H9 (cell line): ENCODE results near the gene DIAPH3. TPM values are rescaled to one million over a fixed set of nuclear protein-coding genes. Genes with fewer than 3 reads are reported as not detected.

Source experiments
- DNase-seq: peaks from one replicate; pipeline ENCODE4 v3.0.0-alpha.2; 2017
- H2AFZ ChIP-seq: one replicate; pipeline ENCODE4 v1.6.1; 2013; ENCODE audit warnings: mild to moderate bottlenecking, low read length, control low read depth, moderate library complexity
- H2AK5ac ChIP-seq: 2 replicates; pipeline ENCODE4 v1.6.1; 2013; ENCODE audit warnings: low read length, control low read depth, mixed read lengths; ENCODE audit not compliant: insufficient read length
- H2BK120ac ChIP-seq: one replicate; pipeline ENCODE4 v1.6.1; 2013; ENCODE audit warnings: low read depth, mild to moderate bottlenecking, low read length, control low read depth, inconsistent platforms; ENCODE audit not compliant: poor library complexity, severe bottlenecking
- H2BK12ac ChIP-seq: 2 replicates; pipeline ENCODE4 v1.6.1; 2013; ENCODE audit warnings: low read length, control low read depth, mixed read lengths, low read depth; ENCODE audit not compliant: insufficient read length
- H2BK15ac ChIP-seq: 2 replicates; pipeline ENCODE4 v1.6.1; 2013; ENCODE audit warnings: low read depth, low read length, control low read depth
- H2BK20ac ChIP-seq: one replicate; pipeline ENCODE4 v1.6.1; 2013; ENCODE audit warnings: low read depth, mild to moderate bottlenecking, low read length, control low read depth, inconsistent platforms; ENCODE audit not compliant: poor library complexity, severe bottlenecking
- H2BK5ac ChIP-seq: 2 replicates; pipeline ENCODE4 v1.6.1; 2013; ENCODE audit warnings: low read length, control low read depth, mixed read lengths; ENCODE audit not compliant: insufficient read length
- H3K14ac ChIP-seq: 2 replicates; pipeline ENCODE4 v1.6.1; 2013; ENCODE audit warnings: low read length, control low read depth; ENCODE audit not compliant: insufficient read depth
- H3K18ac ChIP-seq: 2 replicates; pipeline ENCODE4 v1.6.1; 2013; ENCODE audit warnings: low read depth, mild to moderate bottlenecking, mixed read lengths, low read length, control low read depth; ENCODE audit not compliant: insufficient read length
- H3K23ac ChIP-seq: 2 replicates; pipeline ENCODE4 v1.6.1; 2013; ENCODE audit warnings: low read length, control low read depth, mixed read lengths, low read depth; ENCODE audit not compliant: insufficient read length
- H3K23me2 ChIP-seq: 2 replicates; pipeline ENCODE4 v1.6.1; 2013; ENCODE audit warnings: low read depth, mild to moderate bottlenecking, mixed read lengths, low read length, control low read depth; ENCODE audit not compliant: insufficient read length, poor library complexity, severe bottlenecking
- H3K27ac ChIP-seq: 2 replicates; pipeline ENCODE4 v1.5.1; 2013; ENCODE audit warnings: low read length, control low read depth, mixed read lengths, low read depth; ENCODE audit not compliant: insufficient read length
- H3K27me3 ChIP-seq: 2 replicates; pipeline ENCODE4 v1.6.1; 2013; ENCODE audit warnings: low read length, control low read depth, inconsistent platforms; ENCODE audit not compliant: insufficient read depth
- H3K4ac ChIP-seq: 2 replicates; pipeline ENCODE4 v1.6.1; 2013; ENCODE audit warnings: low read depth, mild to moderate bottlenecking, control low read depth, inconsistent platforms, low read length, moderate library complexity
- H3K4me1 ChIP-seq: 2 replicates; pipeline ENCODE4 v1.6.1; 2013; ENCODE audit warnings: low read length, control low read depth, inconsistent platforms; ENCODE audit not compliant: insufficient read depth
- H3K4me2 ChIP-seq: 2 replicates; pipeline ENCODE4 v1.6.1; 2013; ENCODE audit warnings: low read length, control low read depth, mixed read lengths; ENCODE audit not compliant: insufficient read length, insufficient read depth
- H3K56ac ChIP-seq: 2 replicates; pipeline ENCODE4 v1.6.1; 2013; ENCODE audit warnings: low read depth, mild to moderate bottlenecking, mixed read lengths, low read length, control low read depth; ENCODE audit not compliant: insufficient read length
- H3K79me1 ChIP-seq: 2 replicates; pipeline ENCODE4 v1.6.1; 2013; ENCODE audit warnings: low read depth, mild to moderate bottlenecking, moderate library complexity, low read length, control low read depth, inconsistent platforms; ENCODE audit not compliant: insufficient read depth, poor library complexity, severe bottlenecking
- H3K79me2 ChIP-seq: 2 replicates; pipeline ENCODE4 v1.6.1; 2013; ENCODE audit warnings: low read length, control low read depth, inconsistent platforms; ENCODE audit not compliant: insufficient read depth
- H3K9ac ChIP-seq: 2 replicates; pipeline ENCODE4 v1.6.1; 2013; ENCODE audit warnings: low read length, control low read depth, mixed read lengths; ENCODE audit not compliant: insufficient read length; ENCODE audit errors: extremely low read depth
- H3K9me3 ChIP-seq: one replicate; pipeline ENCODE4 v1.6.1; 2013; ENCODE audit warnings: low read depth, low read length, inconsistent platforms; ENCODE audit not compliant: control insufficient read depth
- H3T11ph ChIP-seq: one replicate; pipeline ENCODE4 v1.6.1; 2013; ENCODE audit warnings: mild to moderate bottlenecking, low read length, control low read depth, inconsistent platforms
- H4K20me1 ChIP-seq: one replicate; pipeline ENCODE4 v1.6.1; 2013; ENCODE audit not compliant: control insufficient read depth, insufficient read length, insufficient read depth
- H4K5ac ChIP-seq: 2 replicates; pipeline ENCODE4 v1.6.1; 2013; ENCODE audit warnings: low read depth, mild to moderate bottlenecking, mixed read lengths, low read length, control low read depth; ENCODE audit not compliant: insufficient read length
- H4K8ac ChIP-seq: replicated peaks from 2 replicates; pipeline ENCODE4 v1.6.1; 2013; ENCODE audit warnings: low read length, control low read depth, mixed read lengths, low read depth; ENCODE audit not compliant: insufficient read length
- H4K91ac ChIP-seq: 2 replicates; pipeline ENCODE4 v1.6.1; 2013; ENCODE audit warnings: low read depth, mild to moderate bottlenecking, moderate library complexity, mixed read lengths, low read length, control low read depth; ENCODE audit not compliant: insufficient read length
- H3K27ac Mint-ChIP-seq, 3 experiments: 2 replicates in 2 of 3; 3 replicates in 1 of 3; pipeline ENCODE4 v1.8.0; 2020 to 2021; ENCODE audit warnings: mixed read lengths in 3 of 3, mild to moderate bottlenecking in 1 of 3, moderate library complexity in 1 of 3
- H3K27me3 Mint-ChIP-seq: 2 replicates; pipeline ENCODE4 v1.8.0; 2021; ENCODE audit warnings: low read depth, mild to moderate bottlenecking, moderate library complexity, mixed read lengths
- H3K36me3 Mint-ChIP-seq, 3 experiments: 2 replicates in 2 of 3; 3 replicates in 1 of 3; pipeline ENCODE4 v1.8.0; 2020 to 2021; ENCODE audit warnings: low read depth in 3 of 3, mixed read lengths in 3 of 3; ENCODE audit not compliant: insufficient read depth in 1 of 3
- H3K4me1 Mint-ChIP-seq, 2 experiments: 2 replicates each; pipeline ENCODE4 v1.8.0; 2020; ENCODE audit warnings: mixed read lengths in 2 of 2
- H3K4me3 Mint-ChIP-seq, 2 experiments: 2 replicates in 1 of 2; 3 replicates in 1 of 2; pipeline ENCODE4 v1.8.0; 2020 to 2021; ENCODE audit warnings: mild to moderate bottlenecking in 2 of 2, mixed read lengths in 2 of 2, moderate library complexity in 1 of 2
- H3K9me3 Mint-ChIP-seq, 2 experiments: 2 replicates in 1 of 2; 3 replicates in 1 of 2; pipeline ENCODE4 v1.8.0; 2020; ENCODE audit warnings: mild to moderate bottlenecking in 2 of 2, mixed read lengths in 2 of 2, moderate library complexity in 1 of 2
- WGBS: extraction: QIAGEN DNeasy Blood & Tissue Kit; methylation state at CpG from one replicate; pipeline ENCODE4 v1.1.7; 2013; ENCODE audit warnings: missing lambda C conversion rate, low lambda C conversion rate, mixed read lengths; ENCODE audit not compliant: insufficient read length; ENCODE audit errors: extremely low coverage; 5-methylcytosine and 5-hydroxymethylcytosine counted together
- total RNA-seq: library from RNA; stranded (reverse); gene quantifications from 2 replicates; pipeline ENCODE4 v1.2.1, GENCODE V29; 2021
- TF ChIP-seq, protein P1 (sequence below): fragments of 200-600 bp; sonication (generic); conservative IDR thresholded peaks from 3 replicates; pipeline ENCODE4 v1.8.0; 2021; ENCODE audit warnings: antibody characterized with exemption, mild to moderate bottlenecking

The DIAPH3 gene
- total RNA-seq, 1 experiment from 2014 or later, result 23.1 TPM

GRCh38 chr13:60174113-60174512 is 10.4 kb upstream of the DIAPH3 start:
- Histone ChIP-seq H3K9ac (no peak overlapping the region), H4K20me1 (no peaks in the 10 kb centered on the region), H2AK5ac (no peak overlapping the region), H2BK120ac (no peak overlapping the region), H2BK12ac (no peak overlapping the region), H2BK20ac (no peak overlapping the region), H3K9me3 (no peaks in the 10 kb centered on the region), H3K23ac (no peak overlapping the region), H3K23me2 (no peaks in the 10 kb centered on the region), H4K91ac (no peak overlapping the region), H2BK5ac (no peak overlapping the region), H3K4me2 (no peak overlapping the region), H3K27ac (no peak overlapping the region), H3K79me2 (no peaks in the 10 kb centered on the region), H4K5ac (no peak overlapping the region), H3K4ac (no peak overlapping the region), H3K4me1 (no peaks in the 10 kb centered on the region), H2BK15ac (no peak overlapping the region), H3K56ac (no peak overlapping the region), H3K79me1 (no peaks in the 10 kb centered on the region), H4K8ac (no peak overlapping the region), H3K27me3 (no peaks in the 10 kb centered on the region), H3K18ac (no peak overlapping the region), H3T11ph (no peak overlapping the region), H3K14ac (no peak overlapping the region), H2AFZ (no peak overlapping the region)
- H3K27me3 Mint-ChIP-seq, result no peaks in the 10 kb centered on the region
- no peaks in the 10 kb centered on the region for H3K36me3 Mint-ChIP-seq
- WGBS, result no CpG with 5 or more reads among the region's 5 CpGs
- no peak for DNase-seq
- no peak overlapping the region for H3K4me3 Mint-ChIP-seq
- TF ChIP-seq, protein P1, sequence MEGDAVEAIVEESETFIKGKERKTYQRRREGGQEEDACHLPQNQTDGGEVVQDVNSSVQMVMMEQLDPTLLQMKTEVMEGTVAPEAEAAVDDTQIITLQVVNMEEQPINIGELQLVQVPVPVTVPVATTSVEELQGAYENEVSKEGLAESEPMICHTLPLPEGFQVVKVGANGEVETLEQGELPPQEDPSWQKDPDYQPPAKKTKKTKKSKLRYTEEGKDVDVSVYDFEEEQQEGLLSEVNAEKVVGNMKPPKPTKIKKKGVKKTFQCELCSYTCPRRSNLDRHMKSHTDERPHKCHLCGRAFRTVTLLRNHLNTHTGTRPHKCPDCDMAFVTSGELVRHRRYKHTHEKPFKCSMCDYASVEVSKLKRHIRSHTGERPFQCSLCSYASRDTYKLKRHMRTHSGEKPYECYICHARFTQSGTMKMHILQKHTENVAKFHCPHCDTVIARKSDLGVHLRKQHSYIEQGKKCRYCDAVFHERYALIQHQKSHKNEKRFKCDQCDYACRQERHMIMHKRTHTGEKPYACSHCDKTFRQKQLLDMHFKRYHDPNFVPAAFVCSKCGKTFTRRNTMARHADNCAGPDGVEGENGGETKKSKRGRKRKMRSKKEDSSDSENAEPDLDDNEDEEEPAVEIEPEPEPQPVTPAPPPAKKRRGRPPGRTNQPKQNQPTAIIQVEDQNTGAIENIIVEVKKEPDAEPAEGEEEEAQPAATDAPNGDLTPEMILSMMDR, result no peak
- H3K4me1 Mint-ChIP-seq, result peaks cover 0 to 3% of the 10 kb centered on the region in 2 experiments; a peak in 2 of 4 replicates
- H3K9me3 Mint-ChIP-seq, result no peaks in the 10 kb centered on the region
- no peak overlapping the region for H3K27ac Mint-ChIP-seq
